WERI-Rb-1 (cell line): ENCODE results near the gene APBA1.

Experiments used
- DNase-seq: peaks from one replicate; pipeline ENCODE4 v3.0.0-alpha.2; 2020
- H3K27ac ChIP-seq: fragments of 250-450 bp; sonication (Bioruptor Pico); 2 replicates; pipeline ENCODE4 v1.5.1; 2020; ENCODE audit warnings: mild to moderate bottlenecking, moderate library complexity
- H3K27me3 ChIP-seq: fragments of 250-450 bp; sonication (Bioruptor Pico); 2 replicates; pipeline ENCODE4 v1.5.1; 2021; ENCODE audit warnings: mild to moderate bottlenecking, low read depth, moderate library complexity; ENCODE audit not compliant: insufficient read depth, severe bottlenecking
- H3K36me3 ChIP-seq: fragments of 250-450 bp; sonication (Bioruptor Pico); 2 replicates; pipeline ENCODE4 v1.5.1; 2020; ENCODE audit warnings: mild to moderate bottlenecking, moderate library complexity
- H3K4me3 ChIP-seq: 2 replicates; pipeline ENCODE4 v1.5.1; 2011; ENCODE audit warnings: low read depth, mild to moderate bottlenecking, control low read depth, low read length
- H3K9me3 ChIP-seq: fragments of 250-450 bp; sonication (Bioruptor Pico); 2 replicates; pipeline ENCODE4 v1.5.1; 2021; ENCODE audit warnings: mild to moderate bottlenecking, moderate library complexity; ENCODE audit not compliant: severe bottlenecking
- TF ChIP-seq, protein P1 (sequence below): IDR thresholded peaks from 2 replicates; pipeline ENCODE4 v1.5.1; 2011; ENCODE audit warnings: low read depth, mild to moderate bottlenecking, control low read depth, inconsistent platforms, low read length

The APBA1 gene

DNA sequence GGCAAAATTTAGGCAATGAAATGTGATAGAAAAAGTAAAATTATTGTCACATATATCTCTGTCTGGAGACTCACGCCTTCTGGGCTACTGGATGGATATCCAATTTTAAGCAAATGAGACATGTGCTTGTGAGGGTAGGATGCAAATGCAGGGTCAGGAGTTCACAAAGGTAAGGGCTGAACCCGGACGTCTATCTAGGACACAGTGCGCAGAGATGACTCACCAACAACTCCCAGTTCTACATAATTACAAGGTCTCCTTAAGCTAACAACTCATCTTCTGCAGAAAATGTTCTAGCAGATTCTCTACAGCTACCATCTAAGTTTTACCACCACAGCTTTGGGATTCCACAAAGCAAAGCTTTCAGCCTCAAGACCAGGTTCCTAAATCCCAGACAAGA, 186.7 kb downstream of the APBA1 start:
- Histone ChIP-seq H3K27ac (no peak overlapping the region), H3K9me3 (no peaks in the 10 kb centered on the region), H3K27me3 (no peaks in the 10 kb centered on the region), H3K36me3 (no peaks in the 10 kb centered on the region), H3K4me3 (no peak overlapping the region)
- TF ChIP-seq, protein P1, sequence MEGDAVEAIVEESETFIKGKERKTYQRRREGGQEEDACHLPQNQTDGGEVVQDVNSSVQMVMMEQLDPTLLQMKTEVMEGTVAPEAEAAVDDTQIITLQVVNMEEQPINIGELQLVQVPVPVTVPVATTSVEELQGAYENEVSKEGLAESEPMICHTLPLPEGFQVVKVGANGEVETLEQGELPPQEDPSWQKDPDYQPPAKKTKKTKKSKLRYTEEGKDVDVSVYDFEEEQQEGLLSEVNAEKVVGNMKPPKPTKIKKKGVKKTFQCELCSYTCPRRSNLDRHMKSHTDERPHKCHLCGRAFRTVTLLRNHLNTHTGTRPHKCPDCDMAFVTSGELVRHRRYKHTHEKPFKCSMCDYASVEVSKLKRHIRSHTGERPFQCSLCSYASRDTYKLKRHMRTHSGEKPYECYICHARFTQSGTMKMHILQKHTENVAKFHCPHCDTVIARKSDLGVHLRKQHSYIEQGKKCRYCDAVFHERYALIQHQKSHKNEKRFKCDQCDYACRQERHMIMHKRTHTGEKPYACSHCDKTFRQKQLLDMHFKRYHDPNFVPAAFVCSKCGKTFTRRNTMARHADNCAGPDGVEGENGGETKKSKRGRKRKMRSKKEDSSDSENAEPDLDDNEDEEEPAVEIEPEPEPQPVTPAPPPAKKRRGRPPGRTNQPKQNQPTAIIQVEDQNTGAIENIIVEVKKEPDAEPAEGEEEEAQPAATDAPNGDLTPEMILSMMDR: no peak
- DNase-seq: no peak

DNA sequence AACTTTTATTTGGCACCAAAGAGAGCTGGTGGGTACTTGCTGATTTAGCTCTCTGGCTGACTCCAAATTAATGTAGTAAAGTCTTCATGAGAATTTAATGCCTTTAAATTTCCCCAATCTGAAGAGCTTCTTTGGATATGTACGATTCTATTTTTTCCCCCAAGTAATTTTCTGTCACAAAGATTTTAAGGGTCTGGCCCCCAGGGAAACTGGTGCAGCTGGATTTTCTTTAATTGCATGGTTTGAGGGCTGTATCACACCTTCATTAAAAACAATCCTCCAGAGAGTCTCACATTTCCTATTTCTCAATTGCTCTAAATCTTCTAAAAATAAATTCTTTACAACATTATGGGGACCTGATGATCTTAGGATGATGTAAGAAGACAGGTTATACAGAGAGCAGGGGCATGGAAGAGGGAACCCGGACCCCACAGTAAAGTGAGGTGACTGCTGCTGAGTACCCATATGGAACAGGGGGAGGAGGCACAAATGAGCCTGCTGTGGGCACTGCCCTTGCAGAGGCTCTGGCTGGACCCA, 188.2 kb downstream of the APBA1 start:
- Histone ChIP-seq H3K4me3 (no peak overlapping the region), H3K36me3 (no peaks in the 10 kb centered on the region), H3K9me3 (no peaks in the 10 kb centered on the region), H3K27me3 (no peaks in the 10 kb centered on the region), H3K27ac (no peak overlapping the region)
- TF ChIP-seq, protein P1: no peak
- no peak for DNase-seq

DNA sequence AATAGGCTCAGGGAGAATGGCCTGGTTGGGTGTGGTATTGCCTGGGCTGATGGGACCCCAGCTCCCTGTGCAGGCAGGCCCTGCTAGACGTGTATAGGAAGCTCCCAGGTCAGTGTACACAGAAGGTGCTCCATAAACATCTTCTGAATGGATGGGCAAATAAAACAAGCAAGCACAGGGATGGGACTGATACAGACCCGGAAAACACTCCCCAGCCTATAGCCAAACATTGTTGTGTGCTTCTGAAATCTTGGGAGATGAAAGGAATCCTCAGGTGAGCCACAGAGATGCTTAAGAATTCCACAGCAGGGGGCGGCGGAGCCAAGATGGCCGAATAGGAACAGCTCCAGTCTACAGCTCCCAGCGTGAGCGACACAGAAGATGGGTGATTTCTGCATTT, 195.4 kb downstream of the APBA1 start:
- H3K36me3 ChIP-seq: no peaks in the 10 kb centered on the region
- DNase-seq: no peak
- H3K27me3 ChIP-seq: no peaks in the 10 kb centered on the region
- no peak overlapping the region for H3K4me3 ChIP-seq
- no peak overlapping the region for H3K27ac ChIP-seq
- H3K9me3 ChIP-seq: no peaks in the 10 kb centered on the region
- TF ChIP-seq, protein P1: no peak

DNA sequence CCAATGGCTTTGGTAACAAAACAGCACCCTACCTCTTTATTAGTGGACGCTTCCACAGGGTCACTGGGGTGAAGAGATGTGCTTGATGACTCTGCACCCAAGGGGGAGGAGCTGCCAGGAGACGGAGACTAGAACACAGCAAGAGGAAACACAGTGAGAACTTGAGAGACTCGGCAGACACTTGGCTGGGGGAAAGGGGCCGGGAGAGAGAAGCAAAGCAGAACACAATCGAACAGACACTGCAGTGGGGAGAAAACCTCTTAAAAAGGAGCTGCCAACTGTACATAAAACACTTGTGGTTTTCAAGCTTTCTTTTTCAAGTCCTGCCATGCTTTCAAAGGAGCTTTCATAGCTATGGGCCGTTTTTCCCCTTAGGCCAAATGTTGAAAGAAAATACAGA, 196.2 kb downstream of the APBA1 start:
- no peak overlapping the region for H3K27ac ChIP-seq
- no peak overlapping the region for H3K4me3 ChIP-seq

DNA sequence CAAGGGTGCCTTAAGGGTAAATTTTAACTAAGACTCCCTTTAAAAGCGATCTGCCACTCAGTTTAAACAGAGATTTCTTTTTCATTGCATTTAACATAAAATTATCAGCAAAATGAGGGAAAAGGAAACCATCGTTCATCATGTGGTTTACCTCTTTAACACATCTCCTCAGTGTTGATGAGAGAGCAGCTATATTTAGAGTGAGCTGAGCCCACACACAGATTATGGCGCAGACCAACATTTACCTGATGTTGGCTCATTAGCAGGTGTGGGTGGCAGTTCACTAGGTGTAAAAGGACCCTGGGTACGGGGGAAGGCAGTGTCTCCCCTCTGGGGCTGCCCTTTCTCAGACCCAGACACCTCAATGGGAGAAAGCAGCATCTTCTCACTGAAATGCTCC, 197.3 kb downstream of the APBA1 start:
- Histone ChIP-seq H3K9me3 (no peaks in the 10 kb centered on the region), H3K4me3 (no peak overlapping the region), H3K27me3 (no peaks in the 10 kb centered on the region), H3K36me3 (no peaks in the 10 kb centered on the region), H3K27ac (no peak overlapping the region)
- no peak for DNase-seq
- TF ChIP-seq, protein P1: no peak

More for the DNA sequence above, 196.2 kb downstream of the APBA1 start:
- Histone ChIP-seq H3K27me3 (no peaks in the 10 kb centered on the region), H3K9me3 (no peaks in the 10 kb centered on the region), H3K36me3 (no peaks in the 10 kb centered on the region)
- DNase-seq: no peak
- TF ChIP-seq, protein P1: no peak

DNA sequence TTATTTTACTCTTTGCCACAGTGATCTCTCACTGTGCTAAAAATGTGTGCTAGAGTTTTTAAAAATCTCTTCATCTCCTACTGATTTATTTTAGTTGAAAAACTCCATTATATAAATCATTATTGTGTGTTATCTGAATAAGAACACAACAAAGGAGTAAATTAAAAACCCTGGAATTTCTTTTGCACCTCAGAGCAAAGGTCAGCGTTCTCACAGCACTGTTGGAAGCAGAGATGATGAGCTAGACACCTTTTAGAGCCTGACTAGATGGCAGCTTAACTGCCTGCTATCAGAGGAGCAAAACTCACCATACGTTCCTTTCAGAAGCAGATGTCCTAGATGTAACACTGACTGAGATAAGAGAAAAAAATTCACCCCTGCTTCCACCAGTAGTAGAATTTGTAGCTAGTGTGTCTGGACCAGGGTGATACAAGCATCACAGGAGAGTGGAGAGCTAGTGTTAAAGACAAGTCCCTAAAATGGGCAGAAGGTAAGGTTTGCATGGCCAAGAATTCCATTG, 200.0 kb downstream of the APBA1 start:
- H3K9me3 ChIP-seq: no peaks in the 10 kb centered on the region
- TF ChIP-seq, protein P1: no peak
- DNase-seq: no peak
- no peaks in the 10 kb centered on the region for H3K36me3 ChIP-seq
- H3K4me3 ChIP-seq: no peak overlapping the region
- H3K27me3 ChIP-seq: no peaks in the 10 kb centered on the region
- H3K27ac ChIP-seq: no peak overlapping the region
